Measurements from ENCODE around the gene APC2. TPM values are rescaled to one million over a fixed set of nuclear protein-coding genes. Genes with fewer than 3 reads are reported as not detected.

The APC2 gene
- total RNA-seq, 1 experiment from 2014 or later = 1.4 TPM

DNA sequence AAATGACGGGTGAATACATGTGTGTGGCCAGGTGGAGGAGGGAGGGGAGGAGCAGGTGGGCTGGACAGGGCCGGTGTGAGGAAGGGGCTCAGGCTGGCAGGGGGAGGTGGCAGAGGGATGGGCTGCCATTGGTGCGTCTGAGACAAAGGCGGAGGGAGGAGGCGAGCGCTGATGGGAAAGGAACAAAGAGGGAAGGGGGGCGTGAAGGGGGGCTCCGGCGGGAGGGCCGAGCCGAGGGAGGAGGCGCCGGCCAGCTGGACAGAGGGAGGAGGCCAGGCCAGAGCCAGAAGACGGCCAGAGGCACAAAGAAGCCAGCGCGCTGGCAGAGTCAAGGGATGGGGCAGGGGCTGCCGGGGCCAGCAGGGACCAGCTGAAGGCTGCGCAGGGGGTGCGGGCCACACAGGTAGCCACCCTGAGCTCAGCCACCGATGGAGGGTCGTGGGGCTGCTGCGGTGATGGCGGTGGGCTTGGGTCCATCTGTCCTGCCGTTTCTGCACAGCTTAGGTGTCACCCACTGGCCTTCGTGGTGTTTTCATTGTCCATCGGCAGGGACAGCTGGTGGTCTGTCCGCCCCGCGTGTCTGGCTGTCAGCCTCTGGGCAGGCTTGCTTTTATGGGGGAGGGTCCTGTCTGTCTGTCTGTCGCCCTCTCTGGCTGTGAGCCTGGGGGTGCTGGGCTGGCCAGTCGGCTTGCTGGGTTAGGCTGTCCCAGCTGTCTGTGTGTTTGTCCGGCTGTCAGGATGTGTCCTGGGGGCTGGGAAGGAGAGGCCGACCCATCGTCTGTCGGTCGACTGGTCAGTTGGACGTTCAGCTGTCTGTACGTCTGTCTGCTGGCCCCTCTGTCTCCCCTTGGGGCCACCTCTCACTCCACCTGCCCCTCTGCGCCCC, 2.2 kb downstream of the APC2 start:
- CTCF ChIA-PET = no interaction called here
- Histone ChIP-seq H3K27me3 (ENCODE audit: low read length) (peaks cover 15% of the 10 kb centered on the region), H3K9me3 (ENCODE audit: low read length) (no peaks in the 10 kb centered on the region), H3K9me2 (replicated peaks; ENCODE audit: low read length) (no peaks in the 10 kb centered on the region), H3K4me3 (ENCODE audit: low read length) (no peak overlapping the region), H4K20me1 (ENCODE audit: low read length) (no peaks in the 10 kb centered on the region), H2AFZ (ENCODE audit: low read length) (no peak overlapping the region), H3K4me1 (ENCODE audit: insufficient read depth, low read length) (peaks cover 10% of the 10 kb centered on the region; the same call in 1 of the 2 replicates), H3K79me2 (ENCODE audit: low read length) (no peaks in the 10 kb centered on the region), H3K36me3 (ENCODE audit: low read depth, low read length) (no peaks in the 10 kb centered on the region), H3K4me2 (ENCODE audit: low read length) (no peak overlapping the region), H3K9ac (ENCODE audit: low read length) (no peak overlapping the region), H3F3A (ENCODE audit: low read length, unreplicated experiment) (no peaks in the 10 kb centered on the region), H3K27ac (ENCODE audit: low read length) (no peak overlapping the region)
- no peak for TF ChIP-seq EZH2 (IDR thresholded peaks at IDR 0.05; ENCODE audit: low read length, unreplicated experiment)
- TF ChIP-seq EZH2phosphoT487 (IDR thresholded peaks at IDR 0.05; ENCODE audit: borderline replicate concordance, low read length) = no peak
- no peak for TF ChIP-seq CTCF (conservative IDR thresholded peaks at IDR 0.05; ENCODE audit: low read depth, low read length)
- no TSS peak for BruUV-seq (replicated peaks)
- POLR2A ChIA-PET (ENCODE audit: unreplicated experiment) = no interaction called here
- no peak for ATAC-seq
- no peak for DNase-seq
- intact Hi-C loops (cut with micrococcal nuclease) = no loop called here

GRCh38 chr19:1452802-1453524, 3.0 kb downstream of the APC2 start:
- ATAC-seq (no peak), DNase-seq (no peak)
- Histone ChIP-seq H3F3A (ENCODE audit: low read length, unreplicated experiment) (no peaks in the 10 kb centered on the region), H4K20me1 (ENCODE audit: low read length) (no peaks in the 10 kb centered on the region), H3K4me3 (ENCODE audit: low read length) (no peak overlapping the region), H3K4me2 (ENCODE audit: low read length) (no peak overlapping the region), H3K36me3 (ENCODE audit: low read depth, low read length) (no peaks in the 10 kb centered on the region), H2AFZ (ENCODE audit: low read length) (no peak overlapping the region), H3K27me3 (ENCODE audit: low read length) (peaks cover 15% of the 10 kb centered on the region), H3K79me2 (ENCODE audit: low read length) (no peaks in the 10 kb centered on the region), H3K4me1 (ENCODE audit: insufficient read depth, low read length) (peaks cover 10% of the 10 kb centered on the region; the same call in 1 of the 2 replicates), H3K9me3 (ENCODE audit: low read length) (no peaks in the 10 kb centered on the region), H3K9me2 (replicated peaks; ENCODE audit: low read length) (no peaks in the 10 kb centered on the region), H3K9ac (ENCODE audit: low read length) (no peak overlapping the region), H3K27ac (ENCODE audit: low read length) (no peak overlapping the region)
- TF ChIP-seq CTCF (conservative IDR thresholded peaks at IDR 0.05; ENCODE audit: low read depth, low read length) (no peak), EZH2 (IDR thresholded peaks at IDR 0.05; ENCODE audit: low read length, unreplicated experiment) (no peak), EZH2phosphoT487 (IDR thresholded peaks at IDR 0.05; ENCODE audit: borderline replicate concordance, low read length) (no peak)
- ChIA-PET CTCF (no interaction called here), POLR2A (ENCODE audit: unreplicated experiment) (no interaction called here)
- no TSS peak for BruUV-seq (replicated peaks)
- intact Hi-C loops (cut with micrococcal nuclease) = no loop called here

Measured in PC-3 (cell line).